NB4 (cell line): ENCODE results near the gene SEZ6L2.

ENCODE experiments used
- DNase-seq: peaks from one replicate; pipeline ENCODE4 v3.0.0; 2010; ENCODE audit warnings: low read depth
- H3K4me3 ChIP-seq: one replicate; pipeline ENCODE4 v1.5.1; 2011; ENCODE audit warnings: mild to moderate bottlenecking, low read depth, low read length, moderate library complexity
- MYC ChIP-seq: IDR thresholded peaks from 2 replicates; pipeline ENCODE4 v1.6.1; 2011; ENCODE audit warnings: low read depth, low read length
- POLR2A ChIP-seq: IDR thresholded peaks from 2 replicates; pipeline ENCODE4 v1.6.1; 2011; ENCODE audit warnings: mild to moderate bottlenecking; ENCODE audit not compliant: insufficient read length; ENCODE audit errors: extremely low read depth
- TF ChIP-seq, protein P1 (sequence below): IDR thresholded peaks from 2 replicates; pipeline ENCODE4 v1.6.1; 2011; ENCODE audit warnings: low read depth, low read length
- TF ChIP-seq, protein P2 (sequence below): IDR thresholded peaks from one replicate; pipeline ENCODE4 v1.5.1; 2012; ENCODE audit warnings: low read depth, low read length

Gene SEZ6L2

DNA sequence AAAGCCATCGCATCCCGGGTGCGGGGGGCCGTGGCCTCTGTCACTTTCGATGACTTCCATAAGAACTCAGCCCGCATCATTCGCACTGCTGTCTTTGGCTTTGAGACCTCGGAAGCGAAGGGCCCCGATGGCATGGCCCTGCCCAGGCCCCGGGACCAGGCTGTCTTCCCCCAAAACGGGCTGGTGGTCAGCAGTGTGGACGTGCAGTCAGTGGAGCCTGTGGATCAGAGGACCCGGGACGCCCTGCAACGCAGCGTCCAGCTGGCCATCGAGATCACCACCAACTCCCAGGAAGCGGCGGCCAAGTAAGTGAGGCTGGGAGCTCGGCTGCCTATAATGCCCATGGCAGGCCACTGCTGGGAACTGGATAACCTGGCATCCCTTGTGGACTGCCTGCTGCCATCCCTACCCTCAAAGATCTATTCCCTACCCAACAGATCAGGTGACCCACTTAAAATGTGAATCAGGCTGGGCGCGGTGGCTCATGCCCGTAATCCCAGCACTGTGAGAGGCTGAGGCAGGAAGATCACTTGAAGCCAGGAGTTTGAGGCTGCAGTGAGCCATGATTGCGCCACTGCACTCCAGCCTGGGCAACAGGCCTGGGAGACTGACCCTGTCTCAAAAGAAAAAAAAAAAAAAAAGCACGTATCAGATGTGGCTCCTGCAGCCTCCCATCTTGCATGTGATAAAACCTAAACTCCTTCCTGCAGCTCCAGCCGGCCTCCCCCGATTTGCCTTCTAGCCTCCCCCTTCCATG lies 54.6 kb downstream of the SEZ6L2 start:
- DNase-seq, result no peak
- TF ChIP-seq, protein P1, sequence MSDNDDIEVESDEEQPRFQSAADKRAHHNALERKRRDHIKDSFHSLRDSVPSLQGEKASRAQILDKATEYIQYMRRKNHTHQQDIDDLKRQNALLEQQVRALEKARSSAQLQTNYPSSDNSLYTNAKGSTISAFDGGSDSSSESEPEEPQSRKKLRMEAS, result no peak
- TF ChIP-seq, protein P2, sequence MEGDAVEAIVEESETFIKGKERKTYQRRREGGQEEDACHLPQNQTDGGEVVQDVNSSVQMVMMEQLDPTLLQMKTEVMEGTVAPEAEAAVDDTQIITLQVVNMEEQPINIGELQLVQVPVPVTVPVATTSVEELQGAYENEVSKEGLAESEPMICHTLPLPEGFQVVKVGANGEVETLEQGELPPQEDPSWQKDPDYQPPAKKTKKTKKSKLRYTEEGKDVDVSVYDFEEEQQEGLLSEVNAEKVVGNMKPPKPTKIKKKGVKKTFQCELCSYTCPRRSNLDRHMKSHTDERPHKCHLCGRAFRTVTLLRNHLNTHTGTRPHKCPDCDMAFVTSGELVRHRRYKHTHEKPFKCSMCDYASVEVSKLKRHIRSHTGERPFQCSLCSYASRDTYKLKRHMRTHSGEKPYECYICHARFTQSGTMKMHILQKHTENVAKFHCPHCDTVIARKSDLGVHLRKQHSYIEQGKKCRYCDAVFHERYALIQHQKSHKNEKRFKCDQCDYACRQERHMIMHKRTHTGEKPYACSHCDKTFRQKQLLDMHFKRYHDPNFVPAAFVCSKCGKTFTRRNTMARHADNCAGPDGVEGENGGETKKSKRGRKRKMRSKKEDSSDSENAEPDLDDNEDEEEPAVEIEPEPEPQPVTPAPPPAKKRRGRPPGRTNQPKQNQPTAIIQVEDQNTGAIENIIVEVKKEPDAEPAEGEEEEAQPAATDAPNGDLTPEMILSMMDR, result no peak
- TF ChIP-seq POLR2A, result no peak
- no peak for TF ChIP-seq MYC
- H3K4me3 ChIP-seq, result no peak overlapping the region

DNA sequence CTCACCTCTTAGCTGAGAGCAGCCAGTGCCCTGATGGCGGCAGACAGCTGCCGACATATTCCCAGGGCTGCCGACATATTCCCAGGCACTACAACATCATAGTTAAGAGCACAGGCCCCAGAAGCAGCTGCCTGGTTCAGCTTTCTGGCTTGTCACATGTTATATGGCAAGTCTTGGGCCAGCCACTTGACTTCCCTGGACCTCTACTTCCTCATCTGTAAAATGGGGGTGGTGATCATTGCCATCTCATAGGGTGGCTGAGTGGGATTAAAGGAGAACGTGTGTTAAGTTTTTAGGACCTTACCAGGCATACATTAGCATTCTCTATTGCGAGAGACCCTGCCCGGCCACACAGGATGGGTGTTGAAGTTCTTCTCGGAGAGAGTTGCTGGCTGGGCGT lies 55.4 kb downstream of the SEZ6L2 start:
- DNase-seq, result no peak
- no peak overlapping the region for H3K4me3 ChIP-seq
- TF ChIP-seq, protein P2, result no peak
- no peak for TF ChIP-seq MYC
- TF ChIP-seq, protein P1, result no peak

DNA sequence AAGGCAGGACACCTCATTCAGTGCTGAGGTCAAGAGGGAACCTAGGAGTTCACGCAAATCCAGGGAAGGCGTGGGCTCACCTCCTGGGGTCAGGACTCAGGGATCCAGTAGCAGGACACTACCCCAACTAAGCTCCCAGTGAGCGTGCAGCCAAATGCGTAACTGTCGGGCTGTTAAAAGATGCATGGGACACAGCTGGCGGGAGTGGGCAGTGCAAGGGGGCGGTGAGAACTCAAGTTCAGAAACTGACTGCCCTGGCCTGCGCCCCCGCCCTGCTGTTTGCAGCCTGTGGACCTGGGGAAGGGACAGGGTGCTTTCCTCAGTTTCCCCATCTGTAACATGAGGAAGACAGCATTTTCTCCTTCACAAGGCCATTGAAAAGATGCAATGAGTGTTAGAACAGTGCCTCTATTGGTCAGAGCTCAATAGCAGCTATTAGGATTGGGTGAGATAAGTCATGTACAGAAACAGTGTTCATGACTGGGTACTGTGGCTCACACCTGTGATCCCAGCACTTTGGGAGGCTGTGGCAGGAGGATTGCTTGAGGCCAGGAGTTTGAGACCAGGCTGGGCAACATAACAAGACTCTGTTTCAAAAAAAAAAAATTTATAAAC lies 56.5 kb downstream of the SEZ6L2 start:
- DNase-seq, result no peak
- TF ChIP-seq MYC (no peak), POLR2A (no peak)
- TF ChIP-seq, protein P1, result no peak
- TF ChIP-seq, protein P2, result peak; percentile 14
- no peak overlapping the region for H3K4me3 ChIP-seq

DNA sequence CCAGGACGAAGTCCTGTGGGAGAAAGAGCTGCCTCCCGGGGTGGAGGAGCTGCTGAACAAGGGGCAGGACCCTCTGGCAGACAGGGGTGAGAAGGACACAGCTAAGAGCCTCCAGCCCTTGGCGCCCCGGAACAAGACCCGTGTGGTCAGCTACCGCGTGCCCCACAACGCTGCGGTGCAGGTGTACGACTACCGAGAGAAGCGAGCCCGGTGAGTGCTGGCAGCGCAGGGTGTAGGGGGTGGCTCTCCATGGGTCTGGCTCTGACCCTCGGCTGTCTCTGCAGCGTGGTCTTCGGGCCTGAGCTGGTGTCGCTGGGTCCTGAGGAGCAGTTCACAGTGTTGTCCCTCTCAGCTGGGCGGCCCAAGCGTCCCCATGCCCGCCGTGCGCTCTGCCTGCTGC lies 57.7 kb downstream of the SEZ6L2 start:
- DNase-seq, result no peak
- H3K4me3 ChIP-seq, result no peak overlapping the region
- no peak for TF ChIP-seq MYC
- TF ChIP-seq, protein P2, result no peak
- no peak for TF ChIP-seq POLR2A
- TF ChIP-seq, protein P1, result no peak

DNA sequence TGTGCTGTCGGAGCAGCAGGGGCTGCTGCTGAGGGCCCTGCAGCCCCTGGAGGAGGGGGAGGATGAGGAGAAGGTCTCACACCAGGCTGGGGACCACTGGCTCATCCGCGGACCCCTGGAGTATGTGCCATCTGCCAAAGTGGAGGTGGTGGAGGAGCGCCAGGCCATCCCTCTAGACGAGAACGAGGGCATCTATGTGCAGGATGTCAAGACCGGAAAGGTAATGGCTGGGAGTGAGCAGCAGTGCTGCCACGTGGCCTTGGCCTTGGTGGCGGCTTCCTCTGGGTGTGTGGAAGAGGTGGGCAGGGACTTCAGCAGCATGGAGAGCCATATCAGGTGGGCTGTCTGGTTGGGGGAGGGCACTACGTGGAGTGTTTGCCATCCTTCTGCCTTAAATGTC lies 59.1 kb downstream of the SEZ6L2 start:
- TF ChIP-seq POLR2A (no peak), MYC (no peak)
- TF ChIP-seq, protein P2, result no peak
- TF ChIP-seq, protein P1, result no peak
- no peak overlapping the region for H3K4me3 ChIP-seq
- no peak for DNase-seq
